ENCODE measurements around the gene SGMS2. TPM values are rescaled to one million over a fixed set of nuclear protein-coding genes. Genes with fewer than 3 reads are reported as not detected.

The SGMS2 gene
- total RNA-seq, 1 donor from 2014 or later, result 1.1 TPM

GRCh38 chr4:107780665-107781064, 44.1 kb upstream of the SGMS2 start:
- no peaks in the 10 kb centered on the region for H4K20me1 ChIP-seq (ENCODE audit: low read depth)
- H3K27me3 Mint-ChIP-seq (ENCODE audit: insufficient read depth, low read depth), result no peaks in the 10 kb centered on the region
- H3K9ac ChIP-seq, result no peak overlapping the region
- H2AFZ ChIP-seq (replicated peaks), result no peak overlapping the region
- H3K27ac ChIP-seq, result no peak overlapping the region
- no peak overlapping the region for H3K4me3 ChIP-seq
- no peaks in the 10 kb centered on the region for H3K79me2 ChIP-seq (ENCODE audit: low read depth)
- H3K27me3 ChIP-seq, result no peaks in the 10 kb centered on the region
- peak; percentile 59 for DNase-seq (ENCODE audit: low spot score)
- H3K4me3 Mint-ChIP-seq, result no peak overlapping the region
- no peaks in the 10 kb centered on the region for H3K9me3 ChIP-seq (ENCODE audit: low read depth)
- H3K4me1 ChIP-seq, result no peaks in the 10 kb centered on the region
- no peak overlapping the region for H3K4me2 ChIP-seq
- H3K9me3 Mint-ChIP-seq, result peaks cover 14% of the 10 kb centered on the region
- no peaks in the 10 kb centered on the region for H3K4me1 Mint-ChIP-seq
- H3K36me3 ChIP-seq, result no peaks in the 10 kb centered on the region
- H3K36me3 Mint-ChIP-seq, result no peaks in the 10 kb centered on the region
- H3K27ac Mint-ChIP-seq, result no peak overlapping the region
- H3F3A ChIP-seq (ENCODE audit: low read depth), result no peaks in the 10 kb centered on the region
- TF ChIP-seq EZH2phosphoT487 (IDR thresholded peaks at IDR 0.05), result no peak
- no peak for TF ChIP-seq EZH2 (IDR thresholded peaks at IDR 0.05)
- TF ChIP-seq CTCF (IDR thresholded peaks at IDR 0.05), result no peak

DNA sequence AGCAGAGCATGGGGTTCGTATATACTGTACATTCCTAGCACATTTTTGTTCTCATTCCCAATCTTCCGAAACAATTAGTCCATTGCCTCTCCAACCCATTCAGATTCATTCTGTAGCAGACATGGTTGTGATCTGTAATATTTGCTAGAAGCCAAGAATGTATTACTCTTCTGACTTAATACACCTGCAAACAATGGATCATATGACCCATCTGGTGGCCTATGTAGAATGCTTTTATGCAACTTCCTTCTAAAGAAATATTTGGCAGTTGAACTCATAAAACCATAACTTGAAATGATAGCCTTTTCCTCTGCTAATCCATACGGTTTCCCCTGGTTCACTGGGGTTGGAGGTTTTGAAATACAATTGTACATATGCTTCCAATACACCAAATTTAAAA, 32.8 kb upstream of the SGMS2 start:
- Mint-ChIP-seq H3K4me1 (no peaks in the 10 kb centered on the region), H3K27me3 (ENCODE audit: insufficient read depth, low read depth) (no peaks in the 10 kb centered on the region), H3K9me3 (peaks cover 6% of the 10 kb centered on the region), H3K36me3 (no peaks in the 10 kb centered on the region), H3K27ac (no peak overlapping the region), H3K4me3 (no peak overlapping the region)
- no peaks in the 10 kb centered on the region for H3F3A ChIP-seq (ENCODE audit: low read depth)
- no peaks in the 10 kb centered on the region for H3K79me2 ChIP-seq (ENCODE audit: low read depth)
- no peak for DNase-seq (ENCODE audit: low spot score)
- H3K27ac ChIP-seq, result no peak overlapping the region
- H3K4me1 ChIP-seq, result peaks cover 14% of the 10 kb centered on the region
- H4K20me1 ChIP-seq (ENCODE audit: low read depth), result no peaks in the 10 kb centered on the region
- H3K27me3 ChIP-seq, result no peaks in the 10 kb centered on the region
- no peak overlapping the region for H3K4me2 ChIP-seq
- H2AFZ ChIP-seq (replicated peaks), result no peak overlapping the region
- H3K9ac ChIP-seq, result no peak overlapping the region
- no peaks in the 10 kb centered on the region for H3K9me3 ChIP-seq (ENCODE audit: low read depth)
- no peak for TF ChIP-seq EZH2 (IDR thresholded peaks at IDR 0.05)
- TF ChIP-seq EZH2phosphoT487 (IDR thresholded peaks at IDR 0.05), result no peak
- no peak for TF ChIP-seq CTCF (IDR thresholded peaks at IDR 0.05)
- no peaks in the 10 kb centered on the region for H3K36me3 ChIP-seq
- H3K4me3 ChIP-seq, result no peak overlapping the region

DNA sequence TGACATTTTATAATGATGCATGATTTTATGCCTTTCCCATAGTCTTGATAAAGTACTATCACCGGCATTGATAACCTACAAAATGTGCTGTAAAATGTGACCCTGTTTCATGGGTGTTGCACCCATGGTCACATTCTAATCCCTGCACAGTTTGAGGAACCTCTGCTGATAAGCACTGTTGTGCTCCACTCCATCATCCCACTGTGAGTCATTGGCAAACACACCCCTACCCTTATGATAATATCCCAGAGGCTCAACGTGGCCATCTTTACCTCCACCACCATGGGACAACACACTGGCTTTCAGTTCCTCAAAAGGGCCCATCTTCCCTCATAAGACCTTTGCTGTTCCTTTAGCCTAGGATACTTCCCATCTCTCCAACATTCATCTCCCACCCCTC, 32.0 kb upstream of the SGMS2 start:
- Histone ChIP-seq H3K27ac (no peak overlapping the region), H3K27me3 (no peaks in the 10 kb centered on the region), H4K20me1 (ENCODE audit: low read depth) (no peaks in the 10 kb centered on the region), H3K36me3 (no peaks in the 10 kb centered on the region), H2AFZ (replicated peaks) (no peak overlapping the region), H3F3A (ENCODE audit: low read depth) (no peaks in the 10 kb centered on the region), H3K4me2 (no peak overlapping the region), H3K9ac (no peak overlapping the region), H3K9me3 (ENCODE audit: low read depth) (no peaks in the 10 kb centered on the region), H3K4me1 (peaks cover 14% of the 10 kb centered on the region), H3K4me3 (no peak overlapping the region), H3K79me2 (ENCODE audit: low read depth) (no peaks in the 10 kb centered on the region)
- Mint-ChIP-seq H3K4me3 (no peak overlapping the region), H3K4me1 (no peaks in the 10 kb centered on the region), H3K27me3 (ENCODE audit: insufficient read depth, low read depth) (no peaks in the 10 kb centered on the region), H3K9me3 (no peaks in the 10 kb centered on the region), H3K36me3 (no peaks in the 10 kb centered on the region), H3K27ac (no peak overlapping the region)
- TF ChIP-seq EZH2 (IDR thresholded peaks at IDR 0.05) (no peak), CTCF (IDR thresholded peaks at IDR 0.05) (no peak), EZH2phosphoT487 (IDR thresholded peaks at IDR 0.05) (no peak)
- no peak for DNase-seq (ENCODE audit: low spot score)

All from neural progenitor cell (in vitro differentiated cells).